ENCODE measurements around the gene NYAP1.
A peak's percentile ranks its signal among the peaks of the same experiment; 100 is the strongest.
"Not testable (repeated sequence)": the region's sequence is repeated elsewhere in the genome, so short reads cannot be mapped to it uniquely, and the experiment has no call there.

Gene NYAP1

GRCh38 chr7:100513212-100513810, 29.6 kb downstream of the NYAP1 start:
- no peak for DNase-seq (ENCODE audit: low spot score)

GRCh38 chr7:100515072-100515532, 31.4 kb downstream of the NYAP1 start:
- DNase-seq (ENCODE audit: low spot score): peak; percentile 25

GRCh38 chr7:100516135-100516812, 32.5 kb downstream of the NYAP1 start:
- DNase-seq (ENCODE audit: low spot score): no peak

- no peak for DNase-seq (ENCODE audit: low spot score)
Measured at GRCh38 chr7:100517305-100517704, 33.6 kb downstream of the NYAP1 start.

GRCh38 chr7:100519580-100519979, 35.9 kb downstream of the NYAP1 start:
- no peak for DNase-seq (ENCODE audit: low spot score)

- no peak for DNase-seq (ENCODE audit: low spot score)
Measured at GRCh38 chr7:100520138-100520537, 36.4 kb downstream of the NYAP1 start.

GRCh38 chr7:100521076-100521475, 37.3 kb downstream of the NYAP1 start:
- DNase-seq (ENCODE audit: low spot score): no peak

- DNase-seq (ENCODE audit: low spot score): not testable (repeated sequence)
Measured at GRCh38 chr7:100521909-100522593, 38.3 kb downstream of the NYAP1 start.

GRCh38 chr7:100523192-100523591, 39.5 kb downstream of the NYAP1 start:
- not testable (repeated sequence) for DNase-seq (ENCODE audit: low spot score)

- DNase-seq (ENCODE audit: low spot score): not testable (repeated sequence)
Measured at GRCh38 chr7:100528108-100528866, 44.6 kb downstream of the NYAP1 start.

GRCh38 chr7:100532165-100533022, 48.7 kb downstream of the NYAP1 start:
- DNase-seq (ENCODE audit: low spot score): no peak

GRCh38 chr7:100535982-100536381, 52.3 kb downstream of the NYAP1 start:
- not testable (repeated sequence) for DNase-seq (ENCODE audit: low spot score)

GRCh38 chr7:100536695-100537094, 53.0 kb downstream of the NYAP1 start:
- DNase-seq (ENCODE audit: low spot score): not testable (repeated sequence)

GRCh38 chr7:100538348-100538653, 54.6 kb downstream of the NYAP1 start:
- DNase-seq (ENCODE audit: low spot score): no peak

- peak; percentile 100 for DNase-seq (ENCODE audit: low spot score)
Measured at GRCh38 chr7:100538654-100539435, 55.1 kb downstream of the NYAP1 start, which contains the start of gene AGFG2. Gene AGFG2 (plus strand): TSS chr7:100539203. CDS start chr7:100539347, 144 bp downstream.

GRCh38 chr7:100539436-100540006, 55.8 kb downstream of the NYAP1 start:
- no peak for DNase-seq (ENCODE audit: low spot score)

- no peak for DNase-seq (ENCODE audit: low spot score)
Measured at GRCh38 chr7:100540073-100540723, 56.5 kb downstream of the NYAP1 start.

GRCh38 chr7:100541309-100541708, 57.6 kb downstream of the NYAP1 start:
- DNase-seq (ENCODE audit: low spot score): not testable (repeated sequence)

- no peak for DNase-seq (ENCODE audit: low spot score)
Measured at GRCh38 chr7:100543586-100543985, 59.9 kb downstream of the NYAP1 start.

- DNase-seq (ENCODE audit: low spot score): no peak
Measured at GRCh38 chr7:100544386-100544785, 60.7 kb downstream of the NYAP1 start.

All from kidney capillary endothelial cell (primary cell).